ENCODE measurements around the gene SLC49A4. TPM values are rescaled to one million over a fixed set of nuclear protein-coding genes. Genes with fewer than 3 reads are reported as not detected.

Gene SLC49A4
- polyA plus RNA-seq, 1 experiment: 16.4 TPM

- POLR2A ChIA-PET: no interaction called here
- TF ChIP-seq CTCF (IDR thresholded peaks at IDR 0.05; ENCODE audit: low read depth, low read length): no peak
- DNase-seq (ENCODE audit: low read depth, low spot score): no peak
- H3K27me3 ChIP-seq (ENCODE audit: control insufficient read depth, insufficient read depth, low read length): peaks cover 15% of the 10 kb centered on the region
- H3K9me3 ChIP-seq (ENCODE audit: control insufficient read depth, insufficient read depth, low read length): no peaks in the 10 kb centered on the region
- CTCF ChIA-PET: no interaction called here
- no peak overlapping the region for H3K4me3 ChIP-seq (ENCODE audit: low read depth, low read length)
- H3K27ac ChIP-seq (ENCODE audit: low read depth, low read length): no peak overlapping the region
Observed at GRCh38 chr3:122893754-122894668, 99.1 kb downstream of the SLC49A4 start.

DNA sequence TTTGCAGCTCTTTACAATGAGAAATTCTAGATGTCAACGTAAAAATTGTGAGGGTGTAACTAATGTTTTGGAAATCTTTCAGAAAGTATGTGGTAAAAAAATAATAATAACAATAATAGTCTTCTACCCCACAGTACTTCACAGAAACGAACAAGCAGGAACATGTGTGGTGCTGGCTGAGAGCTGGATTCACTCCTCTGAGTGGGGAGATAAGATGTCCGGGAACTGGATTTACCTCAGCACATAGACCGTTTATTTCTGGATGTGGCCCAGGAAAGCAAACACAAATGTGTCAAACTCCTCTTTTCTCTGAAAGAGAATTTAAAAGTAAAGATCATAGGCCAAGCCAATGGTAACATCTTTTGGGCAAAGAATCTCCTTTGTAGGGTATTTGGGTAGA is 103.4 kb downstream of the SLC49A4 start:
- ChIA-PET POLR2A (no interaction called here), CTCF (interaction anchor here (0.6 kb wide), 1 partner anchor 47 kb away, joined by 4 read pairs; no protein-coding TSS in a partner anchor)
- DNase-seq (ENCODE audit: low read depth, low spot score): no peak
- Histone ChIP-seq H3K27me3 (ENCODE audit: control insufficient read depth, insufficient read depth, low read length) (peaks cover 15% of the 10 kb centered on the region), H3K27ac (ENCODE audit: low read depth, low read length) (no peak overlapping the region), H3K4me3 (ENCODE audit: low read depth, low read length) (no peak overlapping the region), H3K9me3 (ENCODE audit: control insufficient read depth, insufficient read depth, low read length) (no peaks in the 10 kb centered on the region)
- TF ChIP-seq CTCF (IDR thresholded peaks at IDR 0.05; ENCODE audit: low read depth, low read length): no peak

DNA sequence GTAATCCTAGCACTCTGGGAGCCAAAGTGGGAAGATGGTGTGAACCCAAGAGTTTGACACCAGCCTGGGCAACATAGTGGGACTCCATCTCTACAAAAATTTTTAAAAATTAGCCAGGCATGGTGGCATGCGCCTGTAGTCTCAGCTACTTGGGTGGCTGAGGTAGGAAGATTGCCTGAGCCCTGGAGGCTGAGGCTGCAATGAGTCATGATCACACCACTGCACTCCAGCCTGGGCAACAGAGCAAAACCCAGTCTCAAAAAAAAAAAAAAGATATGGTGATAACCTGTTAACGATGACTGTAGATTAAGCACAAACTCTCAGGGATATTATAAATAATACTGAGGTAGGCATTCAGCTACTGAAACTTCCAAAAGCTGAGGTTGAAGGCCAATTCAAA is 107.5 kb downstream of the SLC49A4 start:
- Histone ChIP-seq H3K27ac (ENCODE audit: low read depth, low read length) (no peak overlapping the region), H3K27me3 (ENCODE audit: control insufficient read depth, insufficient read depth, low read length) (peaks cover 13% of the 10 kb centered on the region), H3K9me3 (ENCODE audit: control insufficient read depth, insufficient read depth, low read length) (no peaks in the 10 kb centered on the region), H3K4me3 (ENCODE audit: low read depth, low read length) (no peak overlapping the region)
- TF ChIP-seq CTCF (IDR thresholded peaks at IDR 0.05; ENCODE audit: low read depth, low read length): no peak
- POLR2A ChIA-PET: interaction anchor here (0.7 kb wide), 1 partner anchor 54 kb away, joined by 4 read pairs; no protein-coding TSS in a partner anchor
- CTCF ChIA-PET: no interaction called here
- DNase-seq (ENCODE audit: low read depth, low spot score): no peak

- Histone ChIP-seq H3K27me3 (ENCODE audit: control insufficient read depth, insufficient read depth, low read length) (peaks cover 13% of the 10 kb centered on the region), H3K27ac (ENCODE audit: low read depth, low read length) (no peak overlapping the region), H3K4me3 (ENCODE audit: low read depth, low read length) (no peak overlapping the region), H3K9me3 (ENCODE audit: control insufficient read depth, insufficient read depth, low read length) (no peaks in the 10 kb centered on the region)
- ChIA-PET POLR2A (interaction anchor here (0.7 kb wide), 1 partner anchor 55 kb away, joined by 4 read pairs; no protein-coding TSS in a partner anchor), CTCF (no interaction called here)
- no peak for TF ChIP-seq CTCF (IDR thresholded peaks at IDR 0.05; ENCODE audit: low read depth, low read length)
- DNase-seq (ENCODE audit: low read depth, low spot score): no peak
Observed at GRCh38 chr3:122903171-122903570, 108.3 kb downstream of the SLC49A4 start.

- Histone ChIP-seq H3K4me3 (ENCODE audit: low read depth, low read length) (no peak overlapping the region), H3K27ac (ENCODE audit: low read depth, low read length) (no peak overlapping the region), H3K27me3 (ENCODE audit: control insufficient read depth, insufficient read depth, low read length) (peaks cover 24% of the 10 kb centered on the region), H3K9me3 (ENCODE audit: control insufficient read depth, insufficient read depth, low read length) (no peaks in the 10 kb centered on the region)
- ChIA-PET CTCF (interaction anchor here (0.5 to 0.6 kb wide), 2 partner anchors 36 to 287 kb away, joined by 3 read pairs; no protein-coding TSS in a partner anchor), POLR2A (no interaction called here)
- DNase-seq (ENCODE audit: low read depth, low spot score): no peak
- TF ChIP-seq CTCF (IDR thresholded peaks at IDR 0.05; ENCODE audit: low read depth, low read length): no peak
Observed at GRCh38 chr3:122907471-122907870, 112.6 kb downstream of the SLC49A4 start.

Measured in AG04450 (cell line).